ENCODE data around the gene THAP2.

Gene THAP2

DNA sequence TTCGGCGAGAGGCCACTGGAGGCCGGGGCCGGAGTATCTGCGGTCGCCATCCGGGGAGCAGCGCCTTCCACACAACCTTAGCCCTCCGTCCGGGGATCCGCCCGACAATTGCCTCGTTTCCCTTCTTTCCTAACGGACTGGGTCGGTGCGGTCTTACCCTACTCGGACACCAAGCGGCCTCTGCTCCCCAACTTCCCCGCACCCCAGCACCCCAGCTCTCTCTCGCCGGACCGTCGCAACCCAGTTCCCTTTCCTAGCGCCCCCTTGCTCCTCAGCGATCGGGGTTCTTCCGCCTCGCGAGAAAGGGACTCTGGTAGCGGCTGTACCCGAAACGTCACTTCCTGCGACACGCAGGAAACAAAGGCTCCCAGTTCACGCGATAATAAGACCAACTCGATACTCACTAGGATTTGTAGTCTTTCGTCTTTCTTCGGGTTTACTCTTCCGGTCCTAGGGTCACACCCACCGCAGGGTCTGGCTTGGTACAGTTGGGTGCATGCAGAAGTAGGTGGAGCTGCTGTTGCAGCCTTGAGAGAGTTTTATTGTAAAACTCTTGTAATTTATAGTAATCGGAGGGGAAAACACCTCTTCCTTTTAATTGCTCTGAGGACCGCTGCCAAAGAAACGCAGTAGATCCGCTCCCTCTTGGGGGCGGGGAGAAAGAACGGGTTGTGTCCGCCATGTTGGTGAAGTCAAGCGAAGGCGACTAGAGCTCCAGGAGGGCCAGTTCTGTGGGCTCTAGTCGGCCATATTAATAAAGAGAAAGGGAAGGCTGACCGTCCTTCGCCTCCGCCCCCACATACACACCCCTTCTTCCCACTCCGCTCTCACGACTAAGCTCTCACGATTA, at the start of gene THAP2, which contains the start of gene ZFC3H1:
Gene THAP2, plus strand, starts transcription at position 741 of the 850 bp plus-strand sequence. CDS start 209 bp downstream, outside the sequence.
Gene ZFC3H1, minus strand, starts transcription at position 288 of the 850 bp plus-strand sequence. Its CDS starts 238 bp downstream, at position 50.
- peak; percentile 86 for DNase-seq

DNA sequence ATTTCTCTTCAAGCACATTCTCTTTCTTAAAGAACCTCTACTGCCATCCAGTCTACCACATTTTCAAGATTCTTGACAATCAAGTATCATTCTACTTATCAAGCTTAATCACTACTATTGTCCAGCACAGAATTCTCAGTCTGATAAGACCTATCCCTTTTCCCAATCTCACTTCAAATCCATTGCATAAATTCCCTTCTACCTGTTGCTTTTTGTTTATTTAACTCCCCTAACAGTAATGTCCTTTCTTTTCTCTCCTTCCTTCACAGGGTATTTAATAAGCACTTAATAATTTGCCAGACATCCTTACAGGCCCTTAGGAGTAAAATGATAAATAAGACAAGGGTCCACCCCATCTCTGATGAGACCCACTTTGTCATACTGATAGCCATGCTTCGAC, 42.2 kb upstream of the THAP2 start:
- no peak for DNase-seq

DNA sequence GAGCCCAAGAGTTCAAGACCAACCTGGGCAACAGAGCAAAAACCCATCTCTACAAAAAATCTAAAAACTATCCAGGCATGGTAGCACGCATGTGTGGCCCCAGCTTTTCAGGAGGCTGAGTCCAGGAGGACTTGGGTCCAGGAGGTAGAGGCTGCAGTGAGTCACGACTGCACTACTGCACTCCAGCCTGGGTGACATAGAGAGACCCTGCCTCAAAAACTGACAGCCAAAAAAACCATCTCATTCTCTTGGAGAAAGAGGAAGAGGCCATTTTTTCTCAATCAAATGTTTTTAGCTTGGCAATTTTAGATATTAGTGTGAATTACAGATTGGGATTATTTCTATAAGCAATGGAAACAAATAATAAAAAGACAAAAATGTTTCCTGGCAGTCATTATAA, 38.6 kb upstream of the THAP2 start:
- no peak for DNase-seq

DNA sequence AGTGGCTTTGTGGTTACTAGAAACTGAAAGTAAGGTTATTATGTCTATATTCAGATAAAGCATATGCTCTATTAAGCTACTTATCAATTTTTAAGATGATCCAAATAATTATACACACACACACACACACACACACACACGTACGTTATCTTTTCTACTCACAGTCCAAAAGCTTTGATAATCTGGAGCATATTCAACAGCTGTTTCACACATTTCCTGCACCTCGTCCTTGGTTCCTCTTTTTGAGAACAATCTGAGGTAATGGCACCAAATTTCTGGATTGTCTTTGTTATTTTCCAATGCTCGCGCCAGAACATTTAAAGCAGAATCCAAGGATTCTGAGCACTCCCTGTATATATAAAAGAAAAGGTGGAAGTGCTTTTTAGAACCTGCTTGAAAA, 38.0 kb upstream of the THAP2 start:
- no peak for DNase-seq

DNA sequence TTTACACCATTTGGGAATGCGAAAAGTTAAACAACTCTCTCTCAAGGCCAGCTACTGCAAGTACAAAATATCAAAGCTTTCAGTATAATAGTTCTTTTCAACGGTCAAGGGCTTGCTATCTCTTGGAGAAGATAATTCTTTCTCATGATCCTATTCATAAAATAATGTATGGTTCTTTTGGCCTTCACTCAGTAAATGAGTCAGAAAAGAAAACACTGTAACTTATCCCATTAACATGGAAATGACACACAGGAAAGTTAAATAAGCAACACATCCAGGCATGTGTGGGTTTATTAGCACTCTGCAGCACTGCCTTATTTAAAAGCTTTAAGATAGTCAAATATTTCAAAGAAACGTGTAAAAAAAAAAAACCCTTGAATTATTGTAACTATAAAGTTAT, 37.3 kb upstream of the THAP2 start:
- no peak for DNase-seq

DNA sequence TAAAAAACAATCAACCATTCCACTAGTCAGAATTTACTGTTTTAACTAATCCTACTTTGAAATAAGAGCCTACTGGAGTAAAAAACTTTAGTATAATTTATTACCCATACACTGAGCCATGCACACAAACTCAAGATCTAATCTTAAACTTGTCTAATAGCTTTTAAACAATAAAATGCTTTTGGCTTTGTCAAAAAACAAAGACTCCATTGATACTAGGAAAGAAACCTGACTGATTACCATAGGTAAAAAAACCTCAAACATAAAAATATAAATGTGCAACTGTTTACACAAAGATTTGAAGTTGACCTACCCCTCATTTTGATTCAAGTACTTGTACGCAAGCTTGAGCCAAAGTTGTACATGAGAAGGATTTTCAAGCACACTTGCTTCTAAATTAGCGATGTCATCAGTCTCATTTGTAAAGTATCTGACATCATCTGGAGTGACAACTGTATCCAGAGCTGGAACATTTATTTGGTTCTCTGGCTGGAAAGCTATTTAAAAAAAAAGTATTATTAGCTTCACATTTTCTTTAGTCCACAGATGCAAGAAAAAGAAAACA, 36.6 kb upstream of the THAP2 start:
- no peak for DNase-seq

DNA sequence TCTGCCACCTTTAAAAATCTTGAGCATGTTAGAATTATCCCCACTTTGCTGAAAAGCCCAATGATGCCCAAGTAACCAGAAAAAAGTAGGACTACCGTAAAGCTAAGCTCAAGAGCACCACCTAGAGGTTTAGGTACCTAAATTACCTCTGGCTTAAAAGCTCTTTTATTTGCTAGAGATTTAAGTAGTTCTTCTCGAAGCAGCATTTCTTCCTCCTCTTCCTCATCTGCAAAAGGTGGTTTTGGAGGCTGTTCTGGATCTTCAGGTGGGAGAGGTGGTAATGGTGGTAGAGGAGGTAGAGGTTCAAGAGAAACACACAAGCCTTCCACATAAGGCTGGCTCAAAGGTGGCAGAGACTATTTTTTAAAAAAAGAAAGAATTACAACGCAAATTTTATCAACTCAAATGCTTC, 27.4 kb upstream of the THAP2 start:
- DNase-seq, result no peak

DNA sequence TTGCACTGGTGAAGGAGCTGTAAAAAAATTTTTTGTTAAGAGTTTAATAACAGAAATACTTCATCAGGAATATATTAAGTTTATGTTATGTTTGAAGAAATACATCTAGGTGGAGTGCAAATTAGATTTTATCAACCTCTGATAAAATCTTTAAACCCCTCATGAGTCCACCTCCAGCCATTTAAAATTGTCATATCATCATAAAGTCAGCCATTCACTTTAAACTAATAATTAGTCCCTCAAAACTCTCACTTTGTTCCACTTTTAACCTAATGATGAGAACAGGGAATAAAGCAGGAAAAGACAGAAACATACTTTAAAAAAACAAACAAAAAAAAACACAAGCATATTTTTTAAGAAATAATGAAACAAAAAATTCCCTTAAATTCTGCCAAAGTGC, 25.6 kb upstream of the THAP2 start:
- DNase-seq, result no peak

DNA sequence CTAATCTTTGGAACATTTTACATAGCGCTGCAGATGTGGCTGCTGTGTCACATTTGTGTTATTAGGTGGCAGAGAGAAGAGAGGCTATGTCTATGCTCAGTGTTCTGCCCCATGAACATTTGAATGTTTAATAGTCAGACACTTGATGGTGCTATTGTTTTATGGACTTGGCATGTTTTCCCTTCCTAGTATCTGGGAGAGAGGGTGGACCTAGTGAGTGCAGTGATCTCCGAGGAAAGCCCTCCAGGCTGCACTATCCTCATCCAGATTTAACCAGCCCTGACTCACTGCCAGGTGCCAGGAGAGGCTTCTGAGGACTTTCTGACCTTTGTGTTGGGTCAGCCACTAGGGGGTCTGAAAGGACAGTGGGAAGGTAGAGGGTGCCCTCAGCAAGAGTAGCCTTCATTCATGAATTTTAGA, 24.8 kb upstream of the THAP2 start:
- no peak for DNase-seq

DNA sequence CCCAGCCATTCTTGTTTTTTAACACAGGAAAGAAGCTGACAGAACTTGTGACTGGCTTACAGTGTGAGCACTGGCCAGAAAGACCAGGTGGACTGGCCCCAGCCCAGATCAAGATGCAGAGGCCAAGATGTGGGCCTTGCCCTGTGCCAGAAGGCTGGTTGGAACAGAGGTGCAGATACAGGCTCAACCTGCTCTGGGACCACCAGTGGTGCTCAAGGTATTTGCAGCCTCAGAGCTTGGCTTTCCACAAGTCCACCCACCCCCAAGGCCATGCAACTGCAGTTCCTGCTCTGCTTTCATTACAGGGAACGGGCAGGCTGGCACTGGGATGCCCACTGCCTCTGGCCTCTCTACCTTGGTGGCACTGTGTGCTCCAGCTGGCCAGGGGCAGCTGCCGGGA, 23.8 kb upstream of the THAP2 start:
- no peak for DNase-seq

DNA sequence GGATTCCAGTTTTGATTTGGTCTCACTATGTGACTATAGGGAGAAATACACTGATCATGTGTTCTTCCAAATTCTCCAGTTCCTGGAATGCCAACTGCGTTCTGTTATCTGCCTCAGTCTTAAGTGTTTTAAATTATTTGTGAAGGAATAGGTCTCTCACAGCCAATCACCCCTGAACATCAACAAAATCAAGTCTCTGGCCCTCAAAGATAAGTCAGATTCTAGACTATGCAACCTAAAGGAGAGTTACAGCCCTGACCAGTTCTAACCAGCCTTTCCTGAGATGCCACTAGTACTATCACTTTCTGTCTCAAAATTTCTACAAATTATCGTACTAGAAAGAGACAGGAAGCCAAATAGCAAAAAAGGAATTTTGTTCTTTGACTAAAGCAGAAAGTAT, 22.7 kb upstream of the THAP2 start:
- DNase-seq, result no peak

DNA sequence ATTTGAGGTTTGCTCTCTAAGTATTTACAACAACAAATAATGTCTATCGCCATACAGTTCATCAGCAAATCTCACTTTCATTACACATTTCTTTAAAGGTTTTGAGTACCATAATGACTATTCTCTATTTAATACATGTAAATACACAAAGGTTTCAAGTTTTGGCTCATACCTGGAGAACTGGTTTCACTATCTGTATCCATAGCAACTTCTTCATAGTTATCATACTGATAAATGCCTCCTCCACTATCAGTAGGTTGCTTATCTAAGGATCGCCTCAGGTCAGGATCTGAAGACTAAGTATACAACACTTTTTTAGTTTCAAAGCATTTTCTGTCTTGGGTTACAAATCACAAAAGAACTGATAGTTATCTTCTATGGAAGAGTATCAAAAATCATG, 21.8 kb upstream of the THAP2 start:
- no peak for DNase-seq

DNA sequence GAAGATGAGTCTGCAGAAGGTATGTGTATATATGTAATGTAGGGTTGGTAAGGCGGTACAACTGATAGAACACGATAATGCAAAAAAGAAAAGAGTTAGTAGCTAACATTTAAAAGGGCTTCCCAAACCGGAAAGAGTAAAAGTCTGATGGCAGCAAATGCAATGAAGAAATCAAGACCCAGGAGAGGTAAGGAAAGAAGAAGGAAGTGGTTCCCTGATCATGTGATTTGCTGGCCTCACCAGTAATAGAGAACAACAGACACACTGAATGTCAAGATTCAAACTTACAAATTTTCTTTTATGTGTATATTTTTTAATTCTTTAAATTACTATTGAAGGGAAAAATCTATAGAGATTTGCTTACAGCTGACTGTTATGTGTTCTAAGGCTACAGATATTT, 18.8 kb upstream of the THAP2 start:
- no peak for DNase-seq

DNA sequence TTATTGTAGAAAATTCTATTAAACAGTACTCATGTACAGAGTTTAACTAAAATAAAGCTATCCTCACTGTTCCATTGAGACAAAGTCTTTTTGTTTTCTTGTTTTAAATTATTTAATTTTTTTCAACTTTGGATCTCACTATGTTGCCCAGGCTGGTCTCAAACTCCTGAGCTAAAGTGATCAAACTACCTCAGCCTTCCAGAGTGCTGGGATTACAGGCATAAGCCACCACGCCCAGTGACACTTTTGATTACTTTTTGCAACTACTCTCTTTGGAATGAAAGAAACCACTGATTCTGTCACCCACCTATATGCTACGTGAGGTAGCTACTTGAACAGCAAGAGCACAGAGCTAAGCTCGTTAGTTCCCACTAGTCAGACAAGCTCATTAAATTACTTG, 17.6 kb upstream of the THAP2 start:
- no peak for DNase-seq

DNA sequence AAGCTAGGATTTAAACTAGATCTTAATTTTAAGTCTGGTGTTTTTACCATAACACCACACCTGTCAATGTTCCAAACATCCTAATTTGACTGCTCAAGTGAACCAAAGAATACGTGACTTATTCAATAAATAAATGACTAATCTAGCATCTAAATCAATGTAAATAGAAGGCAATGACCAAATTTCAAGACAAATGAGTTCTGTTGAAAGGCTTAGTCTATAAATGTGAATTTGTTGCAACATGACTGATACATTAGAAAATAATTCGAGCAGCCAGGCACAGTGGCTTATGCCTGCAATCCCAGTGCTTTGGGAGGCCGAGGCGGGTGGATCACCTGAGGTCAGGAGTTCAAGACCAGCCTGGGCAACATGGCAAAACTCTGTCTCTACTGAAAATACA, 15.6 kb upstream of the THAP2 start:
- no peak for DNase-seq

DNA sequence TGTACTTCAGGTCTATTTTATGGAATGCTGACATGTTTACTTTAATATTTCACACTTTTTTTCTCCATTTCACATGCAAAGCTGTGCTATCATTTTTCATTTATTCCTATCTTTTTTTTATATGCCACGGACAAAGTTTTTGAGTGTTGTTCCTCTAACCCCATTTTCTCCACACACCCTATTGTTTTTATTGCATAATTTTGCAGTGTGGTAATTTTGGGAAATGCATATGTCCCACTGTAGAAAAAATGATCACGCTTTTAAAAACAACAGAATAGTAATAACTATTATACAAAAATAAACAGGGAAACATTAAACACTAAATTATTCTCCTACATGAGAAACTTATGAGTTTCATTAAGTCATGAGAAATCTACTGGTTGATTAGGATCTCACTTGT, 14.7 kb upstream of the THAP2 start:
- DNase-seq, result no peak

DNA sequence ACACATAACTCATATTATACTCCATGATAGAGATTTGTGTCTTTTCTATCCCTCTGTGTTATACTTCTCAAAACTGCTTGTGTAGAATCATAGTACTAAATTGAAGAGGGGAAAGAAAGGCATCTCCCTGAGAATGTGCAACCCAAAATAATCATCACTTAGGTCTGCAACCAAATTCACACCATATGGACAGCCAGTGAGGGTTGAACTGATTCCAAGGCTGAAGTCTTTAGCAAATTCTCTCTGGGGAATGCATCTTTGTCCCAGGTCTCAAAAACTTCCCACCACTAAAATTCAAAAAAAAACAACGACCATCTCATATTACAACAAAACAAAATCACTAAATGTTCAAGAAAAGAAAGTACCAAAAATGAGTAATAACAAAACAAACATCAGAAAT, 11.4 kb upstream of the THAP2 start:
- no peak for DNase-seq

DNA sequence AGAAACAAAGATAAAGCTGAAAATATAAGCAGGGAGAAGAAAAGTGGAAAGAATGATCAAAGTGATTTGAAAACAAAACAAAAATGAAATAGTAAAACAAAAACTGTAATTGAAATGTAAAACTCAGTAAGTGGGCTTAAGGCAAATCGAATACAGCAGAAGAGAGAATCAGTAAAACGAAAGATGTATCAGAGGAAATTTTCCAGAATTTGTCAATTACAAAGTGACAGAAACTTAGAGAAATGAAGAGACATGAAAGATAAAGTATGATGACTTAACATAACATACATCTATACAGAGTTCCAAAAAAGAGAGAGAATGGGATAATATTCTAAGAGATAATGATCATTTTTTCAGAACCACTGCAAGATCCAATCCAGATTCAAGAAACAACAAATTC, 11.0 kb upstream of the THAP2 start:
- DNase-seq, result no peak

DNA sequence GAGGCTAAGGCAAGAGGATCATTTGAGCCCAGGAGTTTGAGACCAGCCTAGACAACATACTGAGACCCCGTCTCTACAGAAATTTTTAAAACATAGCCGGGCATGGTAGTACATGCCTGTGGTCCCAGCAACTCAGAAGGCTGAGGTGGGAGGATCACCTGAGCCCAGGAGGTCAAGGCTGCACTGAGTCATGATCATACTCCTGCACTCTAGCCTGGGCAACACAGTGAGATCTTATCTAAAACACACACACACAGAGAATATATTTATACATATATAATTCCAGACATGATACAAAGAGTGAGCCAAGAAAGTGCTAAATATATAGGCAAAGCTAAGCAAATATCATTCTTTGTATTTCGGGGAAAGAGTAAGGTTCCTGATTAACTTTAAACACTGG, 9.9 kb upstream of the THAP2 start:
- no peak for DNase-seq

DNA sequence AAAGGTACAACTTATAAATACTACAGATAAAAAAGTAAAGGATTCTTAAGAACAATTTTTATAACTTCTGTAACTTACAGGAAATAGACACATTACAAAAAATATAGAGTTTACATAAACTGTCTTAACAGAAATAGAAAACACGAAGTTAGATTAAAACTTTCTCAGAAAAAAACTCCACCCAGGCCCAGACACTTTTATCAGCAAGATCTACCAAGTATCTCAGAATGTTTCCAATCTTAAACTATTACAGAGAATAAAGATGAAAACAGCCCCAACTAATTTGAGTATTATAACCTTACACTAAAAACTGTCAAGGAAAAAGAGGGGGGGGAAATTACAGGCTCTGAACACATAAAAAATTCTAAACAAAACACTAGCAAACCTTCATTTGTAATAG, 8.6 kb upstream of the THAP2 start:
- DNase-seq, result no peak

DNA sequence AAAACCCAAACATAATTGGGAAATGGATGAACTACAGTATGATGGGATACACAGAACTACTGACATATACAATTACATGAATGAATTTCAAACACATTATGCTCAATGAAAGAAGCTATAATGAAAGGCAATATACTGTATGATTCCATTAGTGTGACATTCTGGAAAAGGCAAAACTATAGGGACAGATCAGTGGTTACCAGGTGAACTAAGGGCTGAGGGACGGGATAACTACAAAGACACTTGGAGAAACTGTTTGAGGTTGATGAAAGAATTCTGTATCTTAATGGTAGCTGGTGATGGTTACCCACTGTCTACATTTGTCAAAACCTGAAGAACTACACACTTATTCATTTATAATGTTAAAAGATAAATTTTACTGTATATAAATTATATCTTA, 8.2 kb upstream of the THAP2 start:
- no peak for DNase-seq

DNA sequence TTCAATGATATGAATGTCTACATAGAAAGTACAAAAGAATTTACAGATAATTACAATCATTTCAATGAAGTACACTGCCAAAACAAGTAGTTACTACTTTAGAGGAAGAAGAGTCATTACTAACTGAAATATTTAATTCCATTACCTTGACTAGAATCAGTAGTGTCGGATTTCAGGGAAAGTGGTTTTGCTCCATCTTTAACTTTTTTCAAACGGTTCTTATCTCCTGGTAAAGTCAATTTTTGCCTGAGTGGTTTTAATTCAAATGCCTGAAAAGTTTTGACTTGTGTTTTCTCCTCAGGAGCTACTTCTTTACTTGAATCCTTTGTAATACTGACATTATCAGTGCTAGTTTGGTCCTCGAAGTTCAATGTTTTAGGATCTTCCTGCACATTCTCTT, 7.4 kb upstream of the THAP2 start:
- DNase-seq, result no peak

DNA sequence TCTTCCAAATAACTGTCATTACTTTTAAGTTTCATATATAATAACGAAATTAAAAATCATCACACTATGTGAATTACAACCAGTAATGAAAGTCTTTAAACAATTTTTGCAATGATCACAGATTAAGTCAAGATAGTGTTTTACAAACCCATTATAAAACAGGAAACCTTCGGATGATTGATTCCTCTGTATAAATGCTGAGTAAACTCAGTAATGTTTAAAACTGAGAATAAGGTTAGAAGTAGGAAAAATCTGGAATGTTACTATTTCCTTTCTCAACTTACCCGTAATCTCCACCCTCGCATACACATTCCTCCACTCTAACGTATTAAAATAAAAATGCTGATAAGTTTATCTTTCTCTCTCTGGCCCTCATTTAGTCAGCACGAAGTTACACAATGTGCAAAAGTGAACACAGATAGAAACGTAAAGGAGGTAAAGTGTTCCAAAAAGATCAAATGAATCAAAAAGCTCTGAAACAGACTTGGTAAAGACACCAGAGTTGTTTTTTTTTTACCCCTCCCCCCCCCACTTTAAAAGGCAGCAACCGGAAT, 2.0 kb upstream of the THAP2 start:
- DNase-seq, result no peak

DNA sequence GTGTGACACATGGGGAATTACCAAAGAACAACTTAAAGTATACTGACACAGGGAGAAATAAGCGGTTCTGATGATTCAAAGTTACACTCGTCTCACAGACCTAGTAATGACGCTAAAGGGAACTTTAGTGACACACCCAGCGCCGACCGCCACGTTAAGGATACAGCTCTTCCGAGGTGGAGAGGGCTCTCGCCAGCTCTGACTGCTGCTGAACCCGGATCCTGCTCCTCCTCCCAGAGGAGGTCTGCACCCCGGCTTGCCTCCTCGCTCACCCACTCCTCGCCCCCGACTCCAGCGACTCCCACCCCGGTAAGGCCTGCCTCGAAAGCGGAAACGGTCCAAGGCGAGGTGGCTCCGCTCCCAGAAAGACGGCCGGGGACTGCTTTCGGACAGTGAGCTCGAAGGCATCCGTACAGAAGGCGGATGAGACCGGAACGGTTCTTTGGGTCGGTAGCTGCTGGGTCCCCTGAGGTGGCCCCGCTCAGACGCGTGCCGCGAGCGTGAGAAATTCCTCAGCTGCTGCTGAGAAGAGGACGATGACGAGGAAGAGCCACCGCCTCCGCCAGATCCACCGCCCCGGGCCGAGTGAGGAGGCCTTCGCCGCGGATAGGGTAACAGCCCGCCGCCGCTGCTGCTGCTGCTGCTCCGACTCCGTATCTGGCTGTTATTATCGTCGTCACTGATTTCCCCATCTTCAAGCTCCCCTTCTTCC, 1.1 kb upstream of the THAP2 start:
- peak; percentile 75 for DNase-seq

Measured in activated CD4-positive, alpha-beta T cell treated with anti-CD3 and anti-CD28 coated beads, Interleukin-2, amount 50 U/mL, for 1 hour (primary cell).